ENCODE measurements around the gene SLC5A2. TPM values are rescaled to one million over a fixed set of nuclear protein-coding genes. Genes with fewer than 3 reads are reported as not detected.
"Not testable (repeated sequence)": the region's sequence is repeated elsewhere in the genome, so short reads cannot be mapped to it uniquely, and the experiment has no call there.

The SLC5A2 gene
- total RNA-seq, 1 experiment from 2014 or later: 0.11 TPM

DNA sequence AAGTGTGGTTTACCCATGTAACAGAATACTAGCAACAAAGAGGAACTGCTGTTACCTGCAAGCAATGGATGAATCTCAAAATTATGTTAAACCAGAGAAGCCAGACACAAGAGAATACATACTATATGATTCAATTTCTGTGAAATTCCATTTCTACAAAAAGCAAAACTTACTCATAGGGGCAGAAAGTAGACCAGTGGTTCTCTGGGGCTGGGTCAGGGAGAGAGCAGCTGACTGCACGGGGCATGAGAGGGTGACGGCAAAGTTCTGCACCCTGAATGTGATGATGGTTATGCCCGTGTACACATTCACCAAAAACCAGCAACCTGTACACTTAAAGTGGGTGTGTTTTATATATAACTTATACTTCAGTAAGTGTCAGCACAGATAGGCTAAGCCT is 43.4 kb upstream of the SLC5A2 start:
- no TSS peak for BruUV-seq (replicated peaks)
- ChIA-PET POLR2A (ENCODE audit: unreplicated experiment) (no interaction called here), CTCF (no interaction called here)
- intact Hi-C loops (cut with micrococcal nuclease): no loop called here
- DNase-seq (no peak), ATAC-seq (no peak)
- Histone ChIP-seq H3F3A (ENCODE audit: low read length, unreplicated experiment) (no peaks in the 10 kb centered on the region), H3K4me2 (ENCODE audit: low read length) (no peak overlapping the region), H3K4me3 (ENCODE audit: low read length) (no peak overlapping the region), H3K27ac (ENCODE audit: low read length) (no peak overlapping the region), H3K9me2 (replicated peaks; ENCODE audit: low read length) (no peaks in the 10 kb centered on the region), H2AFZ (ENCODE audit: low read length) (no peak overlapping the region), H3K4me1 (ENCODE audit: insufficient read depth, low read length) (no peaks in the 10 kb centered on the region), H3K9me3 (ENCODE audit: low read length) (no peaks in the 10 kb centered on the region), H4K20me1 (ENCODE audit: low read length) (no peaks in the 10 kb centered on the region), H3K27me3 (ENCODE audit: low read length) (no peaks in the 10 kb centered on the region), H3K79me2 (ENCODE audit: low read length) (no peaks in the 10 kb centered on the region), H3K9ac (ENCODE audit: low read length) (no peak overlapping the region), H3K36me3 (ENCODE audit: low read depth, low read length) (no peaks in the 10 kb centered on the region)
- no peak for TF ChIP-seq EZH2phosphoT487 (IDR thresholded peaks at IDR 0.05; ENCODE audit: borderline replicate concordance, low read length)
- no peak for TF ChIP-seq EZH2 (IDR thresholded peaks at IDR 0.05; ENCODE audit: low read length, unreplicated experiment)
- TF ChIP-seq, protein P1, sequence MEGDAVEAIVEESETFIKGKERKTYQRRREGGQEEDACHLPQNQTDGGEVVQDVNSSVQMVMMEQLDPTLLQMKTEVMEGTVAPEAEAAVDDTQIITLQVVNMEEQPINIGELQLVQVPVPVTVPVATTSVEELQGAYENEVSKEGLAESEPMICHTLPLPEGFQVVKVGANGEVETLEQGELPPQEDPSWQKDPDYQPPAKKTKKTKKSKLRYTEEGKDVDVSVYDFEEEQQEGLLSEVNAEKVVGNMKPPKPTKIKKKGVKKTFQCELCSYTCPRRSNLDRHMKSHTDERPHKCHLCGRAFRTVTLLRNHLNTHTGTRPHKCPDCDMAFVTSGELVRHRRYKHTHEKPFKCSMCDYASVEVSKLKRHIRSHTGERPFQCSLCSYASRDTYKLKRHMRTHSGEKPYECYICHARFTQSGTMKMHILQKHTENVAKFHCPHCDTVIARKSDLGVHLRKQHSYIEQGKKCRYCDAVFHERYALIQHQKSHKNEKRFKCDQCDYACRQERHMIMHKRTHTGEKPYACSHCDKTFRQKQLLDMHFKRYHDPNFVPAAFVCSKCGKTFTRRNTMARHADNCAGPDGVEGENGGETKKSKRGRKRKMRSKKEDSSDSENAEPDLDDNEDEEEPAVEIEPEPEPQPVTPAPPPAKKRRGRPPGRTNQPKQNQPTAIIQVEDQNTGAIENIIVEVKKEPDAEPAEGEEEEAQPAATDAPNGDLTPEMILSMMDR (conservative IDR thresholded peaks at IDR 0.05; ENCODE audit: low read depth, low read length): no peak

DNA sequence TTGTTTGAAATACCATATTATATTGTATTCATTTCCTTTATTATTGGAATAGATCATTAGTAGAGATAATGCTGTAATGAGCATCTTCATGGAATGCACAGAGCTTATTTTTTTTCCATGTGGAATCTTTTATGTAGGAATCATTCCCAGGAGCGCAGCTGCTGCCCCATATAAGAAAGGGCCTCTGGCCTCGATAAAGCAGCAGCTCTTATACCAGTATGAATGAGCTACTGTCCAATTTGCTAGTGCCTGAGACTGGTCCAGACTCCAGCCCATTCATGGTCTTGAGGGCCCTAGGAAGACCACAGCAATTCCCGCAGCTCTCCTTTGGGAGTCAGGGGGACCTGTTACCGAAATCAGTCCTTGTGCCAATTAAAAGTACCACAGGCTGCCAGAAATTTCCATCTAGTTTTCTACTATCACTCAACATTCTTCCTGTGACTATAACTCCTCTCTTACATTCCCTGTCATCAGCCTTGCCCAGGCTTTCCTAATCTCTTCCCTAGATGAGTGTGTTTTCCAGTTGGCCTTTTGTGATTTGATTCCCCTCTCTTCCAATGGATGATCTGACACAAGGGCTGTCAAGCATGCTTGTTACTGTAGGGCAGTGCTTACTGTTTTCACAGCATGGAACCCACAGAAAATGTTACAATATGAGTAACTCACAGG is 42.3 kb upstream of the SLC5A2 start:
- H3K4me2 ChIP-seq (ENCODE audit: low read length): no peak overlapping the region
- CTCF ChIA-PET: no interaction called here
- H3F3A ChIP-seq (ENCODE audit: low read length, unreplicated experiment): no peaks in the 10 kb centered on the region
- DNase-seq: no peak
- intact Hi-C loops (cut with micrococcal nuclease): loop anchor here (5.0 kb wide), 2 partner anchors 298 to 458 kb away; no protein-coding TSS in a partner anchor
- no peaks in the 10 kb centered on the region for H4K20me1 ChIP-seq (ENCODE audit: low read length)
- H3K36me3 ChIP-seq (ENCODE audit: low read depth, low read length): no peaks in the 10 kb centered on the region
- no peaks in the 10 kb centered on the region for H3K9me3 ChIP-seq (ENCODE audit: low read length)
- POLR2A ChIA-PET (ENCODE audit: unreplicated experiment): no interaction called here
- no peak overlapping the region for H3K9ac ChIP-seq (ENCODE audit: low read length)
- H2AFZ ChIP-seq (ENCODE audit: low read length): no peak overlapping the region
- no peak for ATAC-seq
- TF ChIP-seq EZH2phosphoT487 (IDR thresholded peaks at IDR 0.05; ENCODE audit: borderline replicate concordance, low read length): no peak
- TF ChIP-seq, protein P1 (conservative IDR thresholded peaks at IDR 0.05; ENCODE audit: low read depth, low read length): no peak
- TF ChIP-seq EZH2 (IDR thresholded peaks at IDR 0.05; ENCODE audit: low read length, unreplicated experiment): no peak
- no peaks in the 10 kb centered on the region for H3K4me1 ChIP-seq (ENCODE audit: insufficient read depth, low read length)
- BruUV-seq (replicated peaks): no TSS peak
- H3K27ac ChIP-seq (ENCODE audit: low read length): no peak overlapping the region
- H3K4me3 ChIP-seq (ENCODE audit: low read length): no peak overlapping the region
- H3K27me3 ChIP-seq (ENCODE audit: low read length): no peaks in the 10 kb centered on the region
- H3K79me2 ChIP-seq (ENCODE audit: low read length): no peaks in the 10 kb centered on the region
- no peaks in the 10 kb centered on the region for H3K9me2 ChIP-seq (replicated peaks; ENCODE audit: low read length)

DNA sequence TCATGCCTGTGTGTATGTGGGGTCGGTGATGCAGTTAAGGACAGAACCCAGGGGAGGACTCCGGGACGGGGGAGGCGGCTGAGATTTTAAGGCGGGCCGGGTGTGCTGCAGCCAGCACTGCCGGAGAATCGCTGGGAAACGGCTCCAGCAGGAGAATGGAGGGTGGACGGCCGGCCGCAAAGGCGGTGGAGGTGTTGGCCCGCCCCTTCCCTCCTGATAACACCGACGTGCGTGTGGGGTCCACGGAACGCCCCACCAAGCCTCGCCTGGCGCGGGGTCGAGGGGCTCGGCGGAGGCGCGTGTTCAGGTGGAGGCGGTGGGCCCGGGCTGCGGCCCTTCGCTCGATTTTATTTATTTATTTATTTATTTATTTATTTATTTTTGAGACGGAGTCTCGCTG is 41.0 kb upstream of the SLC5A2 start:
- ChIA-PET CTCF (interaction anchor here (0.5 kb wide), 1 partner anchor 492 kb away, joined by 4 read pairs; no protein-coding TSS in a partner anchor), POLR2A (ENCODE audit: unreplicated experiment) (no interaction called here)
- intact Hi-C loops (cut with micrococcal nuclease): loop anchor here (5.0 kb wide), 2 partner anchors 300 to 460 kb away; no protein-coding TSS in a partner anchor
- ATAC-seq: no peak
- H3K4me2 ChIP-seq (ENCODE audit: low read length): no peak overlapping the region
- H3K27ac ChIP-seq (ENCODE audit: low read length): no peak overlapping the region
- DNase-seq: no peak
- no peaks in the 10 kb centered on the region for H4K20me1 ChIP-seq (ENCODE audit: low read length)
- H3K9ac ChIP-seq (ENCODE audit: low read length): no peak overlapping the region
- H2AFZ ChIP-seq (ENCODE audit: low read length): no peak overlapping the region
- no peaks in the 10 kb centered on the region for H3K79me2 ChIP-seq (ENCODE audit: low read length)
- H3F3A ChIP-seq (ENCODE audit: low read length, unreplicated experiment): no peaks in the 10 kb centered on the region
- H3K4me1 ChIP-seq (ENCODE audit: insufficient read depth, low read length): no peaks in the 10 kb centered on the region
- TF ChIP-seq, protein P1 (conservative IDR thresholded peaks at IDR 0.05; ENCODE audit: low read depth, low read length): no peak
- TF ChIP-seq EZH2 (IDR thresholded peaks at IDR 0.05; ENCODE audit: low read length, unreplicated experiment) (no peak), EZH2phosphoT487 (IDR thresholded peaks at IDR 0.05; ENCODE audit: borderline replicate concordance, low read length) (no peak)
- H3K27me3 ChIP-seq (ENCODE audit: low read length): no peaks in the 10 kb centered on the region
- no peak overlapping the region for H3K4me3 ChIP-seq (ENCODE audit: low read length)
- no peaks in the 10 kb centered on the region for H3K9me2 ChIP-seq (replicated peaks; ENCODE audit: low read length)
- H3K9me3 ChIP-seq (ENCODE audit: low read length): no peaks in the 10 kb centered on the region
- no TSS peak for BruUV-seq (replicated peaks)
- H3K36me3 ChIP-seq (ENCODE audit: low read depth, low read length): no peaks in the 10 kb centered on the region

DNA sequence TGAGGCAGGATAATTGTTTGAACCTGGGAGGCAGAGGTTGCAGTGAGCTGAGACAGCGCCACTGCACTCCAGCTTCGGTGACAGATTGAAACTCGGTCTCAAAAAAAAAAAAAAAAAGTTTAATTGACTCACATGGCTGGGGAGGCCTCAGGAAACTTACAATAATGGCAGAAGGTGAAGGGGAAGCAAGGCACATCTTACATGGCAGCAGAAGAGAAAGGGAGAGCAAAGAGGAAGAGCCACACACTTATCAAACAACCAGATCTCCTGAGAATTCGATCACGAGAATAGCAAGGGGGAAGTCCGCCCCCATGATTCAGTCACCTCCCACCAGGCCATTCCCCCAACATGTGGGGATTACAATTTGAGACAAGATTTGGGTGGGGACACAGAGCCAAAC is 37.0 kb upstream of the SLC5A2 start:
- H3F3A ChIP-seq (ENCODE audit: low read length, unreplicated experiment); H3K36me3 ChIP-seq (ENCODE audit: low read depth, low read length); H3K4me1 ChIP-seq (ENCODE audit: insufficient read depth, low read length); H2AFZ ChIP-seq (ENCODE audit: low read length); H3K9me2 ChIP-seq (replicated peaks; ENCODE audit: low read length); ATAC-seq; H3K4me3 ChIP-seq (ENCODE audit: low read length); intact Hi-C loops (cut with micrococcal nuclease); H3K9me3 ChIP-seq (ENCODE audit: low read length); BruUV-seq (replicated peaks); H3K9ac ChIP-seq (ENCODE audit: low read length); POLR2A ChIA-PET (ENCODE audit: unreplicated experiment); H3K27me3 ChIP-seq (ENCODE audit: low read length); H3K27ac ChIP-seq (ENCODE audit: low read length); H4K20me1 ChIP-seq (ENCODE audit: low read length); DNase-seq; CTCF ChIA-PET; H3K4me2 ChIP-seq (ENCODE audit: low read length); H3K79me2 ChIP-seq (ENCODE audit: low read length): not testable (repeated sequence)
